ENCODE measurements around the gene PANX1.

The PANX1 gene

GRCh38 chr11:94144216-94144615 is 15.6 kb downstream of the PANX1 start:
- DNase-seq (ENCODE audit: low read depth) = no peak
- no peak overlapping the region for H3K4me3 ChIP-seq (ENCODE audit: low read length)
- no peak for TF ChIP-seq CTCF (IDR thresholded peaks at IDR 0.05; ENCODE audit: insufficient read depth, low read depth, low read length, missing control alignments)

GRCh38 chr11:94144664-94145063 is 16.0 kb downstream of the PANX1 start:
- TF ChIP-seq CTCF (IDR thresholded peaks at IDR 0.05; ENCODE audit: insufficient read depth, low read depth, low read length, missing control alignments) = no peak
- DNase-seq (ENCODE audit: low read depth) = no peak
- no peak overlapping the region for H3K4me3 ChIP-seq (ENCODE audit: low read length)

GRCh38 chr11:94145431-94145830 is 16.8 kb downstream of the PANX1 start:
- DNase-seq (ENCODE audit: low read depth) = no peak
- TF ChIP-seq CTCF (IDR thresholded peaks at IDR 0.05; ENCODE audit: insufficient read depth, low read depth, low read length, missing control alignments) = no peak
- H3K4me3 ChIP-seq (ENCODE audit: low read length) = no peak overlapping the region

GRCh38 chr11:94145916-94146315 is 17.3 kb downstream of the PANX1 start:
- H3K4me3 ChIP-seq (ENCODE audit: low read length) = no peak overlapping the region
- TF ChIP-seq CTCF (IDR thresholded peaks at IDR 0.05; ENCODE audit: insufficient read depth, low read depth, low read length, missing control alignments) = no peak
- DNase-seq (ENCODE audit: low read depth) = no peak

GRCh38 chr11:94147433-94147845 is 18.8 kb downstream of the PANX1 start:
- no peak for DNase-seq (ENCODE audit: low read depth)
- no peak overlapping the region for H3K4me3 ChIP-seq (ENCODE audit: low read length)
- no peak for TF ChIP-seq CTCF (IDR thresholded peaks at IDR 0.05; ENCODE audit: insufficient read depth, low read depth, low read length, missing control alignments)

- H3K4me3 ChIP-seq (ENCODE audit: low read length) = no peak overlapping the region
- TF ChIP-seq CTCF (IDR thresholded peaks at IDR 0.05; ENCODE audit: insufficient read depth, low read depth, low read length, missing control alignments) = no peak
- no peak for DNase-seq (ENCODE audit: low read depth)
These were observed 19.5 kb downstream of the PANX1 start for GRCh38 chr11:94148189-94148588.

- no peak overlapping the region for H3K4me3 ChIP-seq (ENCODE audit: low read length)
- TF ChIP-seq CTCF (IDR thresholded peaks at IDR 0.05; ENCODE audit: insufficient read depth, low read depth, low read length, missing control alignments) = no peak
- peak; percentile 74 for DNase-seq (ENCODE audit: low read depth)
These were observed 20.9 kb downstream of the PANX1 start for GRCh38 chr11:94149431-94150017.
